Mesothelial cell of epicardium (in vitro differentiated cells): ENCODE results near the gene COL1A1. TPM values are rescaled to one million over a fixed set of nuclear protein-coding genes. Genes with fewer than 3 reads are reported as not detected.

Experiments used
- DNase-seq, 2 experiments: peaks; one replicate each; pipeline ENCODE4 v3.0.0; 2021; ENCODE audit warnings: low spot score in 2 of 2; ENCODE audit not compliant: unreplicated experiment in 2 of 2
- H3K27ac Mint-ChIP-seq: 2 replicates; pipeline ENCODE4 v1.8.0; 2021; ENCODE audit warnings: mixed read lengths
- H3K27me3 Mint-ChIP-seq: 2 replicates; pipeline ENCODE4 v1.8.0; 2021; ENCODE audit warnings: low read depth, mixed read lengths
- H3K36me3 Mint-ChIP-seq: 2 replicates; pipeline ENCODE4 v1.8.0; 2021; ENCODE audit warnings: mixed read lengths
- H3K4me1 Mint-ChIP-seq: 2 replicates; pipeline ENCODE4 v1.8.0; 2021; ENCODE audit warnings: mixed read lengths
- H3K4me3 Mint-ChIP-seq: 2 replicates; pipeline ENCODE4 v1.8.0; 2021; ENCODE audit warnings: mild to moderate bottlenecking, moderate library complexity, mixed read lengths
- H3K9me3 Mint-ChIP-seq: 2 replicates; pipeline ENCODE4 v1.8.0; 2021; ENCODE audit warnings: mixed read lengths
- total RNA-seq: library from RNA; stranded (reverse); gene quantifications from 3 replicates; pipeline ENCODE4 v1.2.1, GENCODE V29; 2021
- TF ChIP-seq, protein P1 (sequence below): fragments of 200-600 bp; sonication (generic); IDR thresholded peaks from one replicate; pipeline ENCODE4 v1.5.0; 2021; ENCODE audit warnings: antibody characterized with exemption; ENCODE audit not compliant: unreplicated experiment

COL1A1 gene
- total RNA-seq, 1 donor from 2014 or later = 3,972 TPM

- Mint-ChIP-seq H3K27ac (peak overlapping the region; percentile 79), H3K4me1 (peaks cover 42% of the 10 kb centered on the region), H3K36me3 (no peaks in the 10 kb centered on the region), H3K27me3 (no peaks in the 10 kb centered on the region), H3K9me3 (no peaks in the 10 kb centered on the region), H3K4me3 (peak overlapping the region; percentile 42)
- TF ChIP-seq, protein P1, sequence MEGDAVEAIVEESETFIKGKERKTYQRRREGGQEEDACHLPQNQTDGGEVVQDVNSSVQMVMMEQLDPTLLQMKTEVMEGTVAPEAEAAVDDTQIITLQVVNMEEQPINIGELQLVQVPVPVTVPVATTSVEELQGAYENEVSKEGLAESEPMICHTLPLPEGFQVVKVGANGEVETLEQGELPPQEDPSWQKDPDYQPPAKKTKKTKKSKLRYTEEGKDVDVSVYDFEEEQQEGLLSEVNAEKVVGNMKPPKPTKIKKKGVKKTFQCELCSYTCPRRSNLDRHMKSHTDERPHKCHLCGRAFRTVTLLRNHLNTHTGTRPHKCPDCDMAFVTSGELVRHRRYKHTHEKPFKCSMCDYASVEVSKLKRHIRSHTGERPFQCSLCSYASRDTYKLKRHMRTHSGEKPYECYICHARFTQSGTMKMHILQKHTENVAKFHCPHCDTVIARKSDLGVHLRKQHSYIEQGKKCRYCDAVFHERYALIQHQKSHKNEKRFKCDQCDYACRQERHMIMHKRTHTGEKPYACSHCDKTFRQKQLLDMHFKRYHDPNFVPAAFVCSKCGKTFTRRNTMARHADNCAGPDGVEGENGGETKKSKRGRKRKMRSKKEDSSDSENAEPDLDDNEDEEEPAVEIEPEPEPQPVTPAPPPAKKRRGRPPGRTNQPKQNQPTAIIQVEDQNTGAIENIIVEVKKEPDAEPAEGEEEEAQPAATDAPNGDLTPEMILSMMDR = no peak
- no peak for DNase-seq
Observed at GRCh38 chr17:50177983-50178834, 23.2 kb downstream of the COL1A1 start.

DNA sequence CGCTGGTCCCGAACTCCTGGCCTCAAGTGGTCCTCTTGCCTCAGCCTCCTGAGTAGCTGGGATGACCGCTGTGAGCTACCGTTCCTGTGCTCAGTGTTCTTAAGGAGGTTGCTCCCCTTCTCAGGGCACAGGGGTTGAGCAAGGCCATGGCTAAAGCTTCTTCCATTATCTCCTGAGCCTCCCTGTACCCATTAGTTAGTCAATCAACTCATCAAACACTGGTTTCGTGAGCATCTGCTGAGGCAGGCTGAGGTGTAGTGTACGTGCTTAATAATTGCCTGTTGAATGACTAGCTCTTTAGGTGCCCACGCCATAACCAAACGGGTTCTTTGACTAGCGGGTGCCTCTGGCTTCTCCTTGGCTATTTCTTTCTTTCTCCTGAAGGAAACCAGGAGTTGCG, 24.0 kb downstream of the COL1A1 start:
- TF ChIP-seq, protein P1 = no peak
- DNase-seq = no peak
- H3K27ac Mint-ChIP-seq = peak overlapping the region; percentile 79
- H3K27me3 Mint-ChIP-seq = no peaks in the 10 kb centered on the region
- H3K9me3 Mint-ChIP-seq = no peaks in the 10 kb centered on the region
- no peaks in the 10 kb centered on the region for H3K36me3 Mint-ChIP-seq
- H3K4me1 Mint-ChIP-seq = peaks cover 48% of the 10 kb centered on the region
- H3K4me3 Mint-ChIP-seq = no peak overlapping the region

GRCh38 chr17:50176559-50177357, 24.7 kb downstream of the COL1A1 start:
- no peak for DNase-seq
- Mint-ChIP-seq H3K4me1 (peaks cover 46% of the 10 kb centered on the region), H3K27me3 (no peaks in the 10 kb centered on the region), H3K36me3 (no peaks in the 10 kb centered on the region), H3K27ac (peak overlapping the region; percentile 89), H3K9me3 (no peaks in the 10 kb centered on the region), H3K4me3 (no peak overlapping the region)
- TF ChIP-seq, protein P1 = no peak

- H3K27ac Mint-ChIP-seq = no peak overlapping the region
- H3K36me3 Mint-ChIP-seq = no peaks in the 10 kb centered on the region
Observed at GRCh38 chr17:50175035-50175807, 26.2 kb downstream of the COL1A1 start.

GRCh38 chr17:50174444-50174843, 27.0 kb downstream of the COL1A1 start:
- H3K4me3 Mint-ChIP-seq = no peak overlapping the region
- DNase-seq = no peak
- H3K9me3 Mint-ChIP-seq = no peaks in the 10 kb centered on the region
- H3K4me1 Mint-ChIP-seq = peaks cover 42% of the 10 kb centered on the region
- TF ChIP-seq, protein P1 = no peak
- H3K27me3 Mint-ChIP-seq = no peaks in the 10 kb centered on the region
- H3K36me3 Mint-ChIP-seq = no peaks in the 10 kb centered on the region
- H3K27ac Mint-ChIP-seq = peak overlapping the region; percentile 72

More at GRCh38 chr17:50175035-50175807, 26.2 kb downstream of the COL1A1 start:
- Mint-ChIP-seq H3K4me3 (no peak overlapping the region), H3K4me1 (peaks cover 41% of the 10 kb centered on the region), H3K27me3 (no peaks in the 10 kb centered on the region), H3K9me3 (no peaks in the 10 kb centered on the region)
- TF ChIP-seq, protein P1 = no peak
- DNase-seq = no peak
